HG02885 (cell line): ENCODE data around the gene TCFL5.

ENCODE experiments used
- ATAC-seq: cut with Tn5 transposase; IDR thresholded peaks from one replicate; pipeline ENCODE4 v1.9.1; 2021; ENCODE audit warnings: mild to moderate bottlenecking; ENCODE audit not compliant: unreplicated experiment, poor library complexity

The TCFL5 gene

DNA sequence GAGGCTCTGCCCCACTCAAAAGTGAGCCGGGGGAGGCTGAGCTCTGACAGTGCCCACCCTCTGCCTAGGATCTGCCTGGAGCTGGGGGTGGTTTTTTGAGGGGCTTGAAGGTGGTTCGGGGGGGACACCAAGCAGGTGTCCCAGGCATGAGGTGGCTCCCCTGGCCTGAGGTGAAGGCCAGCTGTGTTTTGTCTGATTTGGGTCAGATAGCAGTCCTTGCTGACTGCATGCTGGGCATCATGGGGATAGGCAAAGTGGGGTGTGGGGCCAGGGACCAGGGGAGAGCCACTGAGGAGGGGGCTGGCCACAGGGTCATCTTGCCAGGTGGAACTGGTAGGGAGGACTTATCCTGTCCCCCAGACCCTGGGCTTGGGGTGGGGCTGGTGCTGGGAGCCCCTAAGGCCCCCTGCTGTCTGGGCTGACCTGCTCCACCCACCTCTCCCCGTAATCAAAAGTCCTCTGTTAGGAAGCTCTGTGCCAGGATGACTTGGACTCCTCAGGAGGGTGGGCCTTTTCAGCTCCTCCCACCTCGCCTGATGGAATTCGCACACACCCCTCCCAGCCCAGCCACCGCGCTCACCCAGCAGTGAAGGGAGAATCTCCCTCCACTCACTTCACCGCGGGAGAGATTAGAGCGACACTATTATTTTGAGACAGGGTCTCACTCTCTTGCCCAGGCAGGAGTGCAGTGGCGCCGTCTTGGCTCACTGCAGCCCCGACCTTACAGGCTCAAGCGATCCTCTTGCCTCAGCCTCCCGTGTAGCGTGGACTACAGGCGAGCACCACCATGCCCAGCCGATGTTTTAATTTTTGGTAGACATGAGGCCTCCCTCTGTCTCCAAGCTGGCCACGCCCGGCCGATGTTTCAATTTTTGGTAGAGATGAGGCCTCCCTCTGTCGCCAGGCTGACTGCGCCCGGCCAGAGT lies 46.3 kb downstream of the TCFL5 start:
- no peak for ATAC-seq

- no peak for ATAC-seq
Measured at GRCh38 chr20:62814709-62815065, 46.9 kb downstream of the TCFL5 start.

DNA sequence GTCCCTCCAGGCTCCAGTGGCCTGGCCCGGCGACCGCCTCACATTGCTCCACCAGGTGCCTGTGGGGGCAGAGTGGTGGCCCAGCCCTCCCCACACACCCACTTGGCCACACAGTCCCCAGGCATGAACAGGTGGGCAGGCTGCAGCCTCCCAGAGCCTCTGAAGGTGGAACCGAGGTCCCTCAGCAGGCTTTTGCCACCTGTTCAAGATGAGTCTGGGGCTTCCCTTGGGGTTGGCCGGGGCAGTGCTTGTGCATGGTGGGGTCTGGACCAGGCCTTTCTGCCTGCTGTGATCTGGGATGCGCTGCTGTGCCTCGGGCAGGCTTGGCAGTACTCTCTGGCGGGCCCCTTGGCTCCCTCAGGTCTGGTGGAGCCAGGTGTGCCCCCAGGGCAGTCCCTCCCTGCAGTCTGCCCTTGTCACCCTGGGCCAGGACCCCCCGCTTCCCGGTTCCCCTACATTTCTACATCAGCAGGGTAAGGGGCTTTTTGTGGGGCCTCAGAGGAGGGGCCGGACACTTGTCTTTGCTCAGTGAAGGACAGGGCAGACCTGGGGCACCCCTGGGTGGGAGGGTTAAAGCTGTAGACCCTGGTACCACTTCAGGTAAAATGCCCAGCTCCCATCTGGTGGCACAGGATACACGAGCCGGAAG lies 47.4 kb downstream of the TCFL5 start:
- no peak for ATAC-seq

- no peak for ATAC-seq
Measured at GRCh38 chr20:62813588-62813987, 48.0 kb downstream of the TCFL5 start.

GRCh38 chr20:62812907-62813200 lies 48.8 kb downstream of the TCFL5 start:
- ATAC-seq = no peak

DNA sequence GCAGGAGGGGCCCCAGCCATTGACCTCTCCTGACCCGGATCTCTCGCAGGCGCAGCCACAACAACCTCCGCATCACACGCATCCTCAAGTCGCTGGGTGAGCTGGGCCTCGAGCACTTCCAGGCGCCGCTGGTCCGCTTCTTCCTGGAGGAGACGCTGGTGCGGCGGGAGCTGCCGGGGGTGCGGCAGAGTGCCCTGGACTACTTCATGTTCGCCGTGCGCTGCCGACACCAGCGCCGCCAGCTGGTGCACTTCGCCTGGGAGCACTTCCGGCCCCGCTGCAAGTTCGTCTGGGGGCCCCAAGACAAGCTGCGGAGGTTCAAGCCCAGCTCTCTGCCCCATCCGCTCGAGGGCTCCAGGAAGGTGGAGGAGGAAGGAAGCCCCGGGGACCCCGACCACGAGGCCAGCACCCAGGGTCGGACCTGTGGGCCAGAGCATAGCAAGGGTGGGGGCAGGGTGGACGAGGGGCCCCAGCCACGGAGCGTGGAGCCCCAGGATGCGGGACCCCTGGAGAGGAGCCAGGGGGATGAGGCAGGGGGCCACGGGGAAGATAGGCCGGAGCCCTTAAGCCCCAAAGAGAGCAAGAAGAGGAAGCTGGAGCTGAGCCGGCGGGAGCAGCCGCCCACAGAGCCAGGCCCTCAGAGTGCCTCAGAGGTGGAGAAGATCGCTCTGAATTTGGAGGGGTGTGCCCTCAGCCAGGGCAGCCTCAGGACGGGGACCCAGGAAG lies 49.3 kb downstream of the TCFL5 start:
- ATAC-seq = no peak

GRCh38 chr20:62811720-62812119 lies 49.9 kb downstream of the TCFL5 start:
- no peak for ATAC-seq

GRCh38 chr20:62811320-62811719 lies 50.3 kb downstream of the TCFL5 start:
- no peak for ATAC-seq

DNA sequence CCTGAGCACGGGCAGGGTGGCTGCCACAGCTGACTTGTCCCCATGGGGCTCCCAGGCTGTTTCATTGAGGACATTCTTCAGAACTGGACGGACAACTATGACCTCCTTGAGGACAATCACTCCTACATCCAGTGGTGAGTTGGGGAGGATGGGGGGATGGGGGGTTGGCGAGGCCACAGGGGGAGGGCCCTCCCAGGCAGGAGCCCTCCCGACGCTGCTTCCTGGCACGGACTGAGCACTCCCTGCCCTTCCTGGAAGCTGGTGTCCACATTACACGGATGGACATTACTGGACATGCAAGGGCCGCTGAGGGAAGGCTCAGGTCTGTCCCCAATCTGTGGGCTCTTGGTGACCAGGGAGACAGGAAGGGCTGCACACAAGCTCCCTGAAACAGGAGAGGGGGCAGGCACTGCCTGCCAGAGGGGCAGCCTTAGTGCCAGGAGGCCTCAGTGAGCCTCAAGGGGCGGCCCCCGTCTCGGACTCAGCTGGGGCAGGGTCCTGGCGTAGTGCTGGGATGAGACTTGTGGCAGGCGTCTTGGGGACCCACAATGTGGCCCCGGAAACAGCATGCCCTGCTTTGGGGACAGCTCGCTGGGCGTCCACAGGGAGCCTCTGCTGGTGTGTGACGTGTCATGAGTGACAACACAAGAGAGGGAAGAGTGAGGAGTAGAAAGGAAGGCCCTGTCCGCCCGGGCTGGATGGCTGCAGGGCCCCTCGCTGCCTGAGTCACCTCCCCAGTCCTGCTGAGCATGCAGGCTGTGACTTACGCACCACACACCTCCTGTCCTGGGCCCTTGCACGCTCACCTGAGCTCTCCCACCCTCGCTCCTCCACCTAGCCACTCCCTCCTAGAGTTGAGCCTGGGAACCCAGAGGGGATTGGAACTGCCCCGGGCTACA lies 51.8 kb downstream of the TCFL5 start:
- ATAC-seq = no peak

DNA sequence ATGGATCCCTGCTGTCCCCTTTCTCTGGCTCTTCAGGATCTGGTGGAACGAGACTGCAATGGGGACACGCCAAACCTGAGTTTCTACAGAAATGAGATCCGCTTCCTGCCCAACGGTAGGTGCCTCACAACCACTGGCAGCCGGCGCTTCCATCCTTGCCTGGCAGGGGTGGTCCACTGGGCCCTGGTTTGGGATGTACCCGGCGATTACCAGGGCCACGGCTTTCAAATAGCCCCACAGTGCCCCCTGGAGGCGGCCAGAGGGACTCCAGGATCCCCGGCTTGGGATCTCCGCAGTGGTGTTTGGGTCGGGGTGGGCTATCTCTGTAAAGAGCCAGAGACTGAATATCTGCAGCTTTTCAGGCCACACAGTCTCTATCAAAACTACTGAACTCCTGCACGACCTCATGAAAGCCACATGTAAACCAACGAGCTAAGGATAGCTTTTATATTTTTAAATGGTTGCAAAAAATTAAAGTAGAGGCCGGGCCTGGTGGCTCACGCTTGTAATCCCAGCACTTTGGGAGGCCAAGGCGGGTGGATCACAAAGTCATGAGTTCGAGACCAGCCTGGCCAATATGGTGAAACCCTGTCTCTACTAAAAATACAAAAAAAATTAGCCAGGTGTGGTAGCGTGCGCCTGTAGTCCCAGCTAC lies 53.3 kb downstream of the TCFL5 start:
- ATAC-seq = no peak

DNA sequence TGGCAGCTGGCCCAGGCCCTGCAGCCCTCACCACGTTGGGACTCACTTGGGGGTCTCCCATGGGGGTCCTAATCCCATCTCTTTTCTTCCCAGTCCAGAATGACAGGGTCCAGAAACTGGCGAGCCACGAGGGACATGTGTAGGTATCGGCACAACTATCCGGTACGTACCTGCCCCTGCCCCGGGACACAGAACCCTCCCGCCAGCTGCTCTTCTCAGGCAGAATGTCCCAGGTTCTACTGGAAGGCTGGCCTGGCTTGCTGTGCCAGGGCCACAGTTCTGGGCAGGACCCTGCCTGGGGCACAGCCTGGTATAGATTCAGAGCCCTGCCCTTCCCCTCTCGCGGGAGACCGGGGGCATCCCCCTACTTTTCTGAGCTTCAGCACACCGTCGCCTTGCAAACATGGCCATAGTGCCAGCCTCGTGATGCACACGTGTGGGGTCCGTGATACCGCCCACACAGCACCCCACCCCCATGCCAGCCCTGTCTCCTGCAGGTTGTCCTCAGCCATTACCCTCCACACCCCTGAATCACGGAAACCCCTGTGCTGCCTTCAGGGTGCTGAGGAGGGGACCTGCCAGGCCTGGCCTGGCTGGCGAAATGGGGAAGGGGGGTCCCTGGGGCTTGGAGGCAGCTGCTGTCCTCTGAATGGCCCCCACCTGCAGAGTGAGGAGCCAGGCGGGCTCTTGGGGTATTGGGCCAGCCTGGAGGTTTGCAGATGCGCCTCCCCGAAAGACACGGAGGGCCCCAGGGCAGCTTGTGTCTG lies 54.0 kb downstream of the TCFL5 start:
- no peak for ATAC-seq

GRCh38 chr20:62806383-62807050 lies 55.1 kb downstream of the TCFL5 start:
- no peak for ATAC-seq

DNA sequence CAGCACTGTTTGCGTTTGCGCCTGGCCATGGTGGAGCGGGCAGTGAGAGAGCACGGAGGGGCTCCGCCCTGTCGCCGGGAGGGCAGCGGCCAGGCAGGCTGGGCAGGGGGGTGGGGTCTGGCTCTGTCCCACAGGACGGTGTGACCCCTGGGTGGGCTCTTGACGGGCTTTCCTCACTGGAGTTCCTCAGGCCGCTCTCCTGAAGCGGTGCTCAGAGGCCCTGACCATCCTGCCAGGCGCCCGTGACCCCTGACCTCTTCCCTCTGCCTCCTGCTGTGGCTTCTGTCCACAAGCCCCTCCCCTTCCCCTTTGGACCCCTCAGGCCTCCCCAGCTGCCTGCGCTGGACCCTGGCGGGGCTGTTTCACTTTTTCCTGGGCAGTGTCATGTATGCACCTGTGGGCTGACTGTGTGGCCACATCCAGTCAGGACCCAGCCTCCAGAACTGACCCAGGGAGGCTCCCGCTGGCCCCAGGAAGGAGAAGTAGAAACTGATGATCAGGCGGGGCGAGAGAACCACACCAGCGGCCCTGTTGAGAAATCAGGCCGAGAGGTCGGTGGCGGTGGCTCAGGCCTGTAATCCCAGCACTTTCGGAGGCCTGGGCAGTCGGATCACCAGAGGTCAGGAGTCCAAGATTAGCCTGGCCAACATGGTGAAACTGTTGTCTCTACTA lies 55.8 kb downstream of the TCFL5 start:
- ATAC-seq = no peak

DNA sequence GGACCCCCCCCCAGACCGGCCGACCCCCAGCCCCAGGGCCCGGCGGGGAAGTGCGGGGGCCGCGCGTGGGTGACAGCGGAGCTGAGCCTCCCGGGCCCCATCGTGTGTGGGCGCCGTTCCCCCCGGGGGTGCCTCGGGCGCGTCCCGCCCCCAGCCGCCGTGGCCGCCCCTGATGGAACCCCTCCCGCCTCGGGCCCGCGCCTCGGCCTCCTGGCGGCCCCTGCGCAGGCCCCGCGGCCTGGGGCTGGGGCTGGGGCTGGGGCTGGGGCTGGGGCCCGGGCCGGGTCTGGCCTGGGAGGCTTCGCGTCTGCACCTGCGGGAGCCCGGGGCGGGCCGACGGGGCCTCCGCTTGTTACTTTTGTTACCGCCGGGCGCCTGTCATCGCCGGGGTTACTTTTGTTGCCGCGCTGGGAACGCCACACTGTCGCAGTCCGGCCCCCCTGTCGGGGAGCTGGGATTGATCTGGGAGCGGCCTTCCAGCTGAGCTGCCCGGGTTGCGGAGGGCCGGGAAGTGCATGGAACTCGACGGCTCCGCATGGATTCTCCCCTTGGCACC lies 56.4 kb downstream of the TCFL5 start:
- ATAC-seq = no peak

DNA sequence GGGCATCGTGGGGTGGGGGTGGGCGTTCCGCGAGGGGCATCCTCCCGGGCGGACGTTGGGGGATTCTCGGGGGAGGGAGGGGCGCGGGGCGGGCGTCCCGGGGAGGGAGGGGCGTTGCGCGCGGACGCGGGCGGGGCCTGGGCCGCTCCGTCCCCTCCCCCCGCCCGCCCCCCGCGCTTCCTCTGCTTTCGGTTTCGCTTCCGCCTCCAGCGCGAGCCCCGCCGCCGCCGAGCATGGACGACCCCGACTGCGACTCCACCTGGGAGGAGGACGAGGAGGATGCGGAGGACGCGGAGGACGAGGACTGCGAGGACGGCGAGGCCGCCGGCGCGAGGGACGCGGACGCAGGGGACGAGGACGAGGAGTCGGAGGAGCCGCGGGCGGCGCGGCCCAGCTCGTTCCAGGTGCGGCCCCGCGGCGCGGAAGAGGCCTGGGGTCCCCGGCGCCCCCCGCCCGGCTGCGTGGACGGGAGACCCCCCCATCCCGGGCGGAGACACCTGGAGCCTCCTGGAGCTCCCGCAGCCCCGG lies 56.9 kb downstream of the TCFL5 start, which contains the start of gene OGFR:
Gene OGFR, plus strand, starts transcription at position 209 of the 528 bp plus-strand sequence. Its CDS starts 25 bp downstream, at position 234.
- ATAC-seq = no peak

DNA sequence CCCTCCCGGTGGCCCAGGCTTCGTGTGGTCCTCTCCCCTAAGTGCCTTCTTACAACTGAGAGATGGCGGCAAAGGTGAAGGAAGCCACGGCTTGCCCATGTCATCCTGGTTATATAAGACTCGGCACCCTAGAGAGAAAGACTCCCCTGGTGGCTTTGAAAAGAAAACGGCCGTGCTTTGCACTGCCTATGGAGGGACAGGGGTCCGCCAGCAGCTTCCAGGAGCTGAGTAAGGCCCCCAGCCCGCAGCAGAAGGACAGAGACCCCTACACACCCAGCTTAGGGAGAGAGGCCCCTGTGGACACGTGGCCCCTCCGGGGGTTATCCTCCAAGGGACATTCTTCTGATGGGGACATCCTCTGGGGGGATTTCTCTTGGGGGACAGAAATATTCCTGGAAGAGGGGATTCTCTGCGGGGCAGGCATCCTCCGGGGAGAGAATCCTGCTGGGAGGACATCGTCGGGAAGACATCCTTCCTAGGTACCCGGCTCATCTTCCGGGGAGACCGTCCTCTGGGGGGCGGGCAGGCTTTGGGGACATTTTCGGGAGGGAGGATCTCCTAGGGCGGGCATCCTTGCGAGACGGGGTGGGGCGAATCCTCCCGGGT lies 57.5 kb downstream of the TCFL5 start:
- no peak for ATAC-seq
